Erythroblast (primary cell): Measurements from ENCODE around the gene ACTMAP.

Source experiments
- DNase-seq, 2 experiments: peaks; one replicate each; lab custom pipeline; 2025; lab: John Stamatoyannopoulos, UW
- GATA1 ChIP-seq: IDR thresholded peaks from 2 replicates; pipeline ENCODE4 v1.6.1; 2011; ENCODE audit warnings: low read depth, mild to moderate bottlenecking, control low read depth, low read length, moderate library complexity
- POLR2A ChIP-seq: IDR thresholded peaks from 2 replicates; pipeline ENCODE4 v1.6.1; 2011; ENCODE audit warnings: mild to moderate bottlenecking, low read length

Gene ACTMAP

DNA sequence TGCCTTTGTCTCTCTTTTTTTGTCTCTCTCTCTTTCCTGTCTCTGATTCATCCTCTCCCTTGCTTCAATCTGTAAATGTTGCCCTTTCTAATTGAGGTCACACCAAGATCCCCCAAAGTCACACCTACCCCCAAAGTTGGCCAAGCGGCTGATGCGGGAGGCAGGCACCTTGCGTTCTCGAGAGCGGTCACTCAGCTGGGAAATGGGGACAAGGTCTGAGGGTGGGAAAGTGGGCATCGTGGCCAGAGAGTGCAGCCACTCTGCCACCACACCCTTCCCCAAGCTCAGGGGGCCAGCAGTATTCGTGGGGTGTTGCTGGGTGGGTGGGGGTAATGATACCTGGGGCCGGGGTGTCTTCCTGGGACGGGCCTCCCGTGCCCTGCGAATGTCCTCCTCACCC, 36.3 kb downstream of the ACTMAP start:
- TF ChIP-seq POLR2A (no peak), GATA1 (no peak)
- DNase-seq, result no peak

DNA sequence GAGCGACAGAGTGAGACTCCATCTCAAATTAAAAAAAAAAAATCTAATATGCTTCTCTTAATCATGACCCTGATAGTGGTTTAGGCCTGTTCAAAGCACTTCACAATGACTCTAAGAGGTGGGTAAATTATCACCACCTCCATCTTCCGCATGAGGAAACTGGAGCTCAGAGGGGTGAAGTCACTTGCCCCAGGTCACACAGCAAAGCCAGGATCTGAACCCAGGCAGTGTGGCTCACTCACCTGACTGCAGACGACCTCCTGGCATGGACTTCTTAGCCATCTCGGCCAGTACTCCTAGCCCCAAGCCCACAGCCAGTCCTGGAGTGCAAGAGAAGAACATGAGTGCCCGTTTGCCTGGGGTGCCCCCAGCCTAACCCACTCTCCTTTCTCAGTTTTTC, 40.5 kb downstream of the ACTMAP start:
- TF ChIP-seq GATA1 (no peak), POLR2A (no peak)
- DNase-seq, result no peak

DNA sequence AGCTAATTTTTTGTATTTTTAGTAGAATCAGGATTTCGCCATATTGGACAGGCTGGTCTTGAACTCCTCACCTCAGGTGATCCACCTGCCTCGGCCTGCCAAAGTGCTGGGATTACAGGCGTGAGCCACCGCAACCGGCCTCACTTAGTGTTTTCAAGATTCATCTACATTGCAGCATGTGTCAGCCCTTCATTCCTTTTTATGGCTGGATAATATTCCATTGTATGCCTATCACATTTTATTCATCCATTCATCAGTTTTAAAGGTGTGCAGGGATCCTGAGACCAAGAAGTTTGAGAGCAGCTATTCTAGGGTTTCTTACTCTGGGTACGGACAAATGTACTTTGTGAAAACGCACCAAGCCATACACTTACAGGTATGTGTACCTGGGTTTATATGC, 42.7 kb downstream of the ACTMAP start:
- TF ChIP-seq POLR2A, result no peak
- TF ChIP-seq GATA1, result no peak
- DNase-seq, result no peak

- TF ChIP-seq POLR2A, result no peak
- TF ChIP-seq GATA1, result no peak
- DNase-seq, result no peak
Measured at GRCh38 chr19:40705950-40706619, 44.2 kb downstream of the ACTMAP start.

- DNase-seq, result no peak
- TF ChIP-seq GATA1 (no peak), POLR2A (no peak)
Measured at GRCh38 chr19:40705362-40705651, 45.0 kb downstream of the ACTMAP start.

DNA sequence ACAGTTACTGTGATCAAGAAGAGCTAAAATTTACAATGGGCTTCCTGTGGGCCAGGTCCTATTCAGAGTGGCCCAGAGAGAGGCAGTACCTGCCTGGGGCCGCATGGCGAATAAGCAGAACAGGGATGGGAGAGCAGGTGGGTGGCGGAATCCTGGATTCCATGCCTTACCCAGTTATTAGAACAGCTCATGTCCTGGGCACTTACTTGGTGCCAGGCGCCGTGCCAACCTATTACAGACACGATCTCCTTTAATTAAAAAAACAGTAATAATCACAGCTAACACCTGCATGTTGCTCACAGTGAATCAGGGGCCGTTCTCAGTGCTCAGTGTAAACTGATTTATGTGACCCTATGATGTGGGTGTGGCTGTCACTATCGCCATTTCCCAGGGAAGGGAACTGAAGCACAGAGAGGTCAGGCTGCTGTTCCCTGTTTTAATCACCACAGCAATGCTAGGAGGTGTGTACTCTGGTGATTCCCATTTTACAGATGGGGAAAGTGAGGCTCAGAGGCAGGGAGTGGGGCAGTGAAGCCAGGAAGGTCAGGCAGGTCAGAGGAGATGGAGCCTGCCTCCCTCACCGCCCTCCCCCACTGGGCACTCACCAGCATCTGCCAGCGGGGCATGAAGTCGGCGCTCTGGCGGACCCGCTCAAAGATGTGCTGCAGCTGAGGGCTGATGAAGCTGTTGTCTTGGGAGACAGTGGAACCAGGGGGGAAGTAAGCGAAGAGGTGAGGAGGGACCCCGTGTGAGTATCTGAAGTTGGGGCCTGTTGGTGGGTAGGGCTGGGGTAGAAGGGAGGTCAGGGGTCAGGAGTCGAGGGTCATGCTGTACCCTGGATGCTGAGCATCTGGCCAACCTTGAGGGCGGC, 45.6 kb downstream of the ACTMAP start:
- no peak for DNase-seq

GRCh38 chr19:40703029-40703755, 47.1 kb downstream of the ACTMAP start:
- TF ChIP-seq GATA1 (no peak), POLR2A (no peak)
- no peak for DNase-seq

More for the DNA sequence above, 45.6 kb downstream of the ACTMAP start:
- TF ChIP-seq GATA1, result no peak
- no peak for TF ChIP-seq POLR2A

GRCh38 chr19:40702337-40703012, 47.8 kb downstream of the ACTMAP start:
- no peak for TF ChIP-seq GATA1
- no peak for TF ChIP-seq POLR2A
- DNase-seq, result peak; percentile 44 to 65

GRCh38 chr19:40701758-40702157, 48.5 kb downstream of the ACTMAP start:
- DNase-seq, result no peak
- TF ChIP-seq GATA1 (no peak), POLR2A (no peak)

- DNase-seq, result no peak
- no peak for TF ChIP-seq GATA1
- TF ChIP-seq POLR2A, result no peak
Measured at GRCh38 chr19:40700083-40700482, 50.2 kb downstream of the ACTMAP start.

DNA sequence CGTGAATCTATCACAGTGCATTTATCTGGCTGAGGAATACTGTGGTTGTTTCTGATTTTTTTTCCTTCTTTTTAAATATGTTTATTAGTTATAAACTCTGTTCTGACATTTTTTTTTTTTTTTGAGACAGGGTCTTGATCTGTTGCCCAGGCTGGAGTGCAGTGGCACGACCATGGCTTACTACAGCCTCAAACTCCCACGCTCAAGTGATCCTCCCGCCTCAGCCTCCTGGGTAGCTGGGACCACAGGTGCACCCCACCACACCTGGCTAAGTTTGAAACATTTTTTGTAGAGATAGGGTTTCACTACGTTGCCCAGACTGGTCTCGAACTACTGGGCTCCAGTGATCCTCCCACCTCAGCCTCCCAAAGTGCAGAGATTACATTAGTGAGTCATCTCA, 53.3 kb downstream of the ACTMAP start:
- TF ChIP-seq GATA1 (no peak), POLR2A (no peak)
- no peak for DNase-seq

DNA sequence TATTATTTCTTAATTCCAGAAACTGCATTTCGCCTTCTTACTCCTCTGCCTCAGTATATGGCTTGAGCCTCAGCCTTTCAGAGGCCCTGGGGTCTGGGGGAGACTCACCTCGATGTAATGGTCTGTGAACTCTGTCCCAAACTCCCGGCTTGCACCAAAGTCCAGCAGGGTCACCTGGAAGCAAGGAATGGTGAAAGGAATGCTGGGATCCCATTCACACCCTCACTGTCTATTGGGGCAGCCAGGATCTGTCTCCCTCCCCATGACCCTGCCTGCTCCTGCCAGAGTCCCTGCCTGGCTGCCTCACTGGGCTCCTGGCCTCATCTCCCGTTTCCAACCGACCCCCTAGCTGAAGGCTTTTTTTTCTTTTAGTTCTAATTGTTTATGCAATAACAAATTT, 54.4 kb downstream of the ACTMAP start:
- TF ChIP-seq GATA1 (no peak), POLR2A (no peak)
- no peak for DNase-seq

DNA sequence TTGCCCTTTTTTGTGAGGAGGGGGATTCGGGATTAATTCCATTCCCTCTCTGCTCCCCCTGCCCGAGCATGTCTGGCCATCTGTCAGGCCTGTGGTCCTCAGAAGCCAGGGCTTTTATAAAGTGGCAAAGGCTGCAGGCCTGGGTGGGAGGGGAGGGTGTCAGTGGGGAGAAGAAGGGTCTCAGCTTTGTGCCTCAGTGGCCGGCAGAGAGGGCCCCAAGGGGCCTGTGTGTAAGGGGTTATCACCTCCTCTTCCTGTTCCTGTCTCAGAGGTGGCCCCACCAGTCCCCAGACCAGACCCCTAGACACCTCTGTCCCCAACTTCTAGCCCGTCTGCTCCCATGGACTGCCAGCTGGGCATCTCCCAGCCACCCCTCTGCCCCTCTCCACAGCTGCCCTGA, 56.4 kb downstream of the ACTMAP start:
- TF ChIP-seq POLR2A (no peak), GATA1 (no peak)
- no peak for DNase-seq
